Stimulated activated CD4-positive, alpha-beta T cell treated with anti-CD3 and anti-CD28 coated beads, Interleukin-2, amount 100 ng/mL, for 4 hours (primary cell): ENCODE results near the gene MCAT.

Source experiments
- DNase-seq: peaks from one replicate; pipeline ENCODE4 v3.0.0-alpha.2; 2020; ENCODE audit warnings: low read depth

The MCAT gene

DNA sequence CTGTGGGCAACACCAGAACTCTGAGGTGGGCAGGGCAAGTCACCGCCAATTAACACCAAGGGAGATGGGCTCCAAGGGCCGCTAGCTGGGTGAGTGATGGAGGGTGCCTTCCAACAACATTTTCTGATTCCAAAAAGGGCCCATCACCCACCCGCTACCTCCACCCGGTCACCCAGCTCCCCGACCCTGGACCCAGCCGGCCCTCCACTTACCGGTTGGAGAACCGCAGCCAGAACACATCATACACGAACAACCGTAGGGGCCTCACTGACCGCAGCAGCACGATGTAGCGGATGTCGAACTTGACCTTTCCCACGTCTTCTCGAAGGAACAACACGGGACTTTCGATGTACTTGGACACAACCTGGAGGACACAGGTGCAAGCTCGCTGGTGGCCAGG, 29.0 kb upstream of the MCAT start:
- DNase-seq: no peak

DNA sequence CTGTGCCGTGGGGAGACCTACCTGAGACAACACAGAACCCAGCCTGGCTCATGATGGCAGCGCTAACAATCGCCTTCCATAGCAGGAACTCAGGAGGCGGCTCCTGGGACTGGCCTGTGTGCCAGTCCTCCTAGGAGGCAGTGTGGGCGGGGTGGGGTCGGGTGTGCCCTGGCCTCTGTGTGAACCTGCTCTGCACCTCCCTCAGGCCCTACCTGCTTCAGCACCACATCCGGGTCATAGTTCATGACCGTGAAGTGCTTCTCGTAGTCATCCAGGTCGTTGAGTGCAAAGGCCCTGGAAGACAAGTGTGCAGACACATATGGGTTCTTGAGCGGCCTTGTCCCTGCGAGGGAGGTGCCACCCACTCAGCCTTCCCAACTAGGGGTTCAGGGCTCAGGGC, 28.4 kb upstream of the MCAT start:
- DNase-seq: no peak

DNA sequence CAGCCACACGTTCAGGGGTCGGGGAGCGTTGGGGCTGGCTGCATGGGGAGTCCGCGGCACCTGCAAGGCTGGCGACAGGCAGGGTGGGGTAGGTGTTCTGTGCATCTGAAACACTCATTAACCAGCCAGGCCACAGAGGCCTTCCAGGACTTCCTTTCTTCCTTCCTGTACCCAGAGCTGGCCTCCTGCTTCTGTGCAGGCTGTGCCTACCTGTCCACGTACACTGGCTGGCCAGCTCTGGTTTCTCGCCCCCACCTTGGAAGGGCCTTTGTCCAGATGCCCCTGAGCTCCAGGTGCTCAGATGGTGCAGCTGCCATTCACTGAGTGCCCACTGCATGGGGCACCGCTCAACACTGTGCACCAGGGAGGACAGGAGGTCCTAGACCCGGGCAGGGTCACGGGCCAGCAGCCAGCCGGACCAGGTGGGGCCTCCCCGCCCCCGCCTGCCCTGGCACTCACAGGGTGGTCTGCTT, 27.9 kb upstream of the MCAT start:
- no peak for DNase-seq

DNA sequence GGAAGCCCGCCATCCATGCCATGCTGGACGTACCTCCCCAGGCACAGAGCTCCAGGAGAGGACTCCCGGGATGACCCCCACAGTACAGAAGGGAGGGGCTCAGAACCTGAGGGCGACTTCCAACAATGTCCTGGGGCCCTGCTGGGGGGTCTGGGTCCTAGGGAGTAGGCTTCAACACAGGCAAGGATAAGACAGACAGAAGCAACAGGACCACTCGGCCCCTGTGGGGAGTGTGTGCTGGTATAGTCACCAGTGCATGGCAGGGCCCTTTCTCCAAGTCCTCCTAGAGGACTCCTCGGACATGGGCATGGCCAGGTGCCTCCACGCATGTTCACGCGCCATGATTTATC, 26.9 kb upstream of the MCAT start:
- no peak for DNase-seq

DNA sequence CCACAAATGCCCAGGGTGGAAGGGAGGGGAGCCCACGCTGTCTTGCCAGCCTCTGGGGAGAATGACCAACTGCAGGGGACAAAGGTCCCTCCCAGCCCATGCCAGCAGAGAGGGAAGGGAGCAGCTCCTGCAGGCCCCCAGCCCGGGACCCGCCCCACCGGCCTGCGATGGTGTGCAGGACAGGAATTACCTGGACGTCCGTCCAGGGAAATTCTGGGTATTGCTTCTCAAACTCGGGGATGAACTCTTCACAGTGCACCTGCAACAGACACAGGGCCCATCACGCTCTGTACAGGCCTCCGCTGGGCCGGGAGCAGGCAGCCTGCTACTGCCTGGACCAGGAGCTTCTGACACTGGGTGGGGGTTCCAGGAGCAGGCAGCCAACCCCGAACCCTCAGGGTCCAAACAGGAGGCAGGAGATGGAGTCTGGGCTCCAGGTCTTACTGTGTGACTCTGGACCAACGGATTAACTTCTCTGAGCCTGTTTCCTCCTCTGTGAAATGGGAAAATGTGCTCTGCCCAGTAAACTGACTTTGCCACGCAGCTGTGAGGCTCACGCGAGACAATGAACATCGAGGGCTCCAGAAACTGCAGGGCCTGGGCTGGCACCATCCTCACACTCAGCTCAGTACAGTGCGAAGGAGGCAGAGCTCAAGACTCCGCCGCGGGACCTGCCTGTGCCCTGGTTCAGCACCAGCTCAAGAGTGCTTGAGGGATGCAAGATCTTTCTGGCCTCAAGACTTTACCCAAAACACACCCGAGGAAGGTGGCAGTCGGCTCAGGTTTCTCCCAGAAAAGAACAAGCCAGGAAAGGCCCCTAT, 26.3 kb upstream of the MCAT start:
- no peak for DNase-seq

DNA sequence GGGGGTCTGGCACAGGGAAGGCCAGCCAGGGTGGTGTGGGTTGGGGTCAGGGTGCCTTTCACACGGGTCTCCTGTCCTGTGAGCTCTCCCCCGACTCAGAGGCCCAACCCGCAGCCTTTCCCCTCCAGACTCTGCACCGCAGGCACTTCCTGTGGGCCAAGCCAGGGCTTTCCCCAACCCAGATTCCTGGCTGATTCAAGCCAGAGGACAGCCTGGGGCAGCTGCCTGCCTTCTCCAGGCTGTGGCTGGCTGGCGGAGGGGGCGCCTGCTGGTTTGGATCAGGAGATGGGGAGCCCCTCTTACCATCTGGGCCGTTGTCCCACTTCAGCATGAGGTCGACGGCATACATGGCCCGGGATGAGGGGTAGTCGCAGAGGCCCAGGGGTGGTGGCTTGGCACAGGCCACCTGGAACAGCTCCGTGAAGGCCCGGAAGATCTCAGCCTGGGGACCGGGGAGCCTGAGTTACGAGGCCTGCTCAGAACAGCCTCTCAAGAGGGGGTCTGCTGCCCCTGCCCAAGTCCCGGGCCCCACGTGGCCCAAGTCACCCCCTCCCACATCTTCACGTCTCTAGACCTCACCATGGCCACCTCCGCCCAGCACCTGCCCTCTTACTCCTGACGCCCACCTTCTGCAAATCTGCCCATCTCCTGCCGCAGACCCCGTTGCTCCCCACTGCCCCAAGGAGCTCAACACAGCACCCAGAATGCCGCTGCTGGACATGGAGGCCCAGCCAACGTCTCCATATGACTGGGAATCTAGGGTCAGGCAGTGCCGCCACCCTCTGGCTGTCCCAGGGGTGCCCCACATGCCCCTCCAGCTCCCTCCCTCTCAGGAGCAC, 25.5 kb upstream of the MCAT start:
- DNase-seq: no peak

DNA sequence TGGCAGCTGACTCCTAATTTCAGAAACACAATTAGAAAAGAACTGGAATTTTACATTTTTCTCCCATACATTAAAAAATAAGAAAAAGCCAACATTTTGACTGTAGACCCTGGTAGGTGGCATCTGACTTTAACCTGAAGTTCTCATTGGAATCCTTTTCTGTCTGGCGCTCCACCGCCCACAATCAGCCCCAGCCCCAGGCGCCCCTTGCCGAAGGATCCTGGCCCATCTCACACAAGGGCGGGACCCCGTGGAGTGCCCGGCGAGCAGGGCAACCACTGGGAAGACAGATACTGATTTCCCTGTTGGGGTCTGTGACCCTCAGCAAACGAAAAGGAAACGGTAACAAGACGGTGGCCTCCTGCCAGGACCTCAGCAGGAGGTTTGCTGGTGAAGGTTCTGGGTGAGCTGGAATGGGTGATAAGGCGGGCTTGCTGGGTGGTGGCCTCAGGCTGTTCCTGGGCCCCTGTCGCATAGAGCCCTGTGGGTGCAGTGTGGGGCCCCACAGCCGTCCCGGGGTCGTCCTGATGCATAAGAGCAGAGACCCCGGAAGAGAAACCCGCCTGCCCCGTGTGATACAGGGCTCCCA, 23.9 kb upstream of the MCAT start:
- no peak for DNase-seq

DNA sequence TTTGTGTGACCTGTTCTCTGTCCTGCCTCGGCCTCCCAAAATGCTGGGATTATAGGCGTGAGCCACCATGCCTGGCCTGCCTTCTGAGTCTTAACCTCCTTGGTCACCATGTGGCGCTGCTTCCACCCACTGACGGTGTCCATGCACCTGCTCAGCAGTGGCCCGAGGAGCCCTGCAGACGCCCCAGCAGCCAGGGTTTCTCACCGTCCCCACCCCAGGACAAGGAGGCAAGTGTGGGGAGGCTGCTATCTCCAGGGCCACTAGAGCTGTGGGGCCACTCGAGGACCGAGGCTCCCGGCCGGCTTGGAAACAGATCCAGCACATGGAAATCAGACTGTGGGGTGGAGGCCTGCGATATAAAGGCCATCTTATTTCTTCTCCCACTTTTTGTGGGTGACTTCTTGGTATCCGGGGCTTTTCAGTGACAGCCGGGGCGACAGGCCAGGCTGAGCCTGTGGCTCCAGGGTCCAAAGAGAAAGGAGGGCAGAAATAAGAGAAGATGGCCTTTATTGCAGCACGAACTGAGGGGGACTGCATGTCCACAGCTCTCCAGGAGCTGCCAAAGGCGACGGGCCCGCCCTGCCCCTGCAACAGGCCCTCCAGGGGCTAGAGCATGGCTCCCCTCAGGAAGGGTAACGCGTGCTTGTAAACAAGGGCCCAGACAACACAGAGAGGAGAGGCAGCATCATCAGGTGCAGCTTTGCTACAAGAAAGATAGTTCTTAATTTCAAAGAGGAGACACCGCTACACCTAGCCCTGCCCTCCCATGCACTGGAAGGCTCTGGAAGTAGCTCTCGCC, 23.1 kb upstream of the MCAT start:
- DNase-seq: no peak

DNA sequence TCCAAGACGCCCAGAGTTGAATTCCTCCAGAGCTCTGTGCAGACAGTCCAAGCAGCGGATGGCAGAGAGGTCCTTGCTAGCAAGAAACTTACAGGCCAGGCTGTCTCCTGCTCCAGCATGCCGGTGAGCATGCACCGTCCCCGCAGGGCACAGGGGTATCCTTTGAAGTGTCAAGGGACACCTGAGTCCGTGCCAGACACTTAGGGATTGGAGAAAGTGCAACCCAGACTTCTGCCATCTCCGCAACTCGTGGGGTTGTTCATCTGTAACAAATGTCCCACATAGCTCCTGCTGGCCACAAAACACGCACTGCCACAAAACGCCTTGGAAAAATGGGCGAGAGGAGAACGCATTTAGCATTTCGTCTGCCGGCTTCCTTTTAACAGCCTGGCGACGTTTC, 21.4 kb upstream of the MCAT start:
- DNase-seq: no peak

DNA sequence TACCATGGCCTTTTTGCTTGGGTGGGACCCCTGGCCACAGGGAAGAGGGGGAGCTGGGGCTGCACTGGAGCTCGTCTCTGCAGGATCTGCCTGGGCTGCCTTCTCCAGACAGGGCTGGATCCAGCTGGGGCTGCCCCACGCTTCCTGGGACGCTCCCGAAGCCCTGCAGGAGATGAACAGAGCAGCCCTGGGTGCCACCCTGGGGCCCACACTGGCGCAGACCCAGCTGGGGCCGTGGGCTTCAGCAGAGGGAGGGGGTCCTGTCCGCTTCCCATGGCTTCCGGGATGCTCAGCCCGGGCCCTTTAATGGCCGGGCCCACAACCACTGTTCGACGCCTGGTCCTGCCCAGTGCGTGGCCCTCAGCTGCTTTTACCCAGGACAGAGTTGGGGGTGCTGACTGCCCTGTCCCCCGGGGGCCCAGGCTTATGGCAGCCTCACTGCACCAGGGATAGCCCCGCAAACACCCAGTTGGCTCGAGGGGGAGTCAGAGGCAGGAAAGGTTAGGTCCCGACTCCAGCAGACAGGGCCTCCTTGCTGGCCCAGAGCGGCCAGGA, 20.1 kb upstream of the MCAT start:
- no peak for DNase-seq

DNA sequence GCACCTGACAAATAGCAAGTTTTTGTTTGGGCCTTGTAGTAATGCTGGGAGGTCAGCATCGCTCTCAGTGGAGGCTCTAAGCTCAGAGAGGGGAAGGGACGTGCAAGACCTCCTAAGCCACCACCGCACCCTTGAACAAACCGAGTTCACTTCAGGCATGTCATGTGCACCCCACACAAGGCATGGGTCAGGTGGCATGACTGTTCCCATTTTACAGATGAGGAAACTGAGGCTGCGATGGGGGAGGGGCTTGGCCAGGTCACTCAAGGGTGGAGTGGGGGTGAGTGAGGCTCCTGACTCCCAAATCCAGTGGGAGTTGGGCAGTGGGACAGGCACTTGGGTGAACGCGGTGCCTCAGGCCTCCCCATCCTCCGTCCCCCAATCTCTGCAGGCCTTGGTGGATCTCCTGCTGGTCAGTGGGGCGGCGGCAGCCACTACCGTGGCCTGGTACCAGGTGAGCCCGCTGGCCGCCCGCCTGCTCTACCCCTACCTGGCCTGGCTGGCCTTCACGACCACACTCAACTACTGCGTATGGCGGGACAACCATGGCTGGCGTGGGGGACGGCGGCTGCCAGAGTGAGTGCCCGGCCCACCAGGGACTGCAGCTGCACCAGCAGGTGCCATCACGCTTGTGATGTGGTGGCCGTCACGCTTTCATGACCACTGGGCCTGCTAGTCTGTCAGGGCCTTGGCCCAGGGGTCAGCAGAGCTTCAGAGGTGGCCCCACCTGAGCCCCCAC, 19.4 kb upstream of the MCAT start:
- no peak for DNase-seq

DNA sequence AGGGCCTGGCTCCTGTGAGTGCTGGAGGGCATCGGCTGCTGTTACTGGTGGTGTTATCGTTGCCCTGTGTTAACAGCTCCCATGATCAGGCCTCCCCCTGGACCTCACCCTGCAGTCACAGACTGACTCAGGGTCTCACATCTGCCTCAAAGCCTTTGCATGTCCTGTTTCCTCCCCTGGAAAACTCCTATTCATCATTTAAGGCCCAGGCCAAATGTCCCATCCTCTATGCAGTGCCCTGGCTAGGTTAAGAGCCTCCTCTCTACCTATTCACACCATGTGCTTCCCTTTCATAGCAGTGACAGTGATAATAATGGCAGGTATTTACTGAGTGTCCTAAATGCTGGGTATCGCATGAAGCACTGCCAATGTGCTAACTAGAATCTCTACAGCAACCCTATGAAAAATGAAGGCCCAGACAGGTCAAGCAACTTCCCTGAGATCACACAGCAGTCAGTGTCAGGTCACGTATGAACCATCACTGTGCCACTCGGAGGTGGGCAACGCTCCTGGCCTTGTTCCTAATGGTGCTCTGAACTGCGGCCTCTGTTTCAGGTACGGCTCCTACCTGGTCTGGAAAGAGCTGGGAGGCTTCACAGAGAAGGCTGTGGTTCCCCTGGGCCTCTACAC, 17.4 kb upstream of the MCAT start:
- no peak for DNase-seq

DNA sequence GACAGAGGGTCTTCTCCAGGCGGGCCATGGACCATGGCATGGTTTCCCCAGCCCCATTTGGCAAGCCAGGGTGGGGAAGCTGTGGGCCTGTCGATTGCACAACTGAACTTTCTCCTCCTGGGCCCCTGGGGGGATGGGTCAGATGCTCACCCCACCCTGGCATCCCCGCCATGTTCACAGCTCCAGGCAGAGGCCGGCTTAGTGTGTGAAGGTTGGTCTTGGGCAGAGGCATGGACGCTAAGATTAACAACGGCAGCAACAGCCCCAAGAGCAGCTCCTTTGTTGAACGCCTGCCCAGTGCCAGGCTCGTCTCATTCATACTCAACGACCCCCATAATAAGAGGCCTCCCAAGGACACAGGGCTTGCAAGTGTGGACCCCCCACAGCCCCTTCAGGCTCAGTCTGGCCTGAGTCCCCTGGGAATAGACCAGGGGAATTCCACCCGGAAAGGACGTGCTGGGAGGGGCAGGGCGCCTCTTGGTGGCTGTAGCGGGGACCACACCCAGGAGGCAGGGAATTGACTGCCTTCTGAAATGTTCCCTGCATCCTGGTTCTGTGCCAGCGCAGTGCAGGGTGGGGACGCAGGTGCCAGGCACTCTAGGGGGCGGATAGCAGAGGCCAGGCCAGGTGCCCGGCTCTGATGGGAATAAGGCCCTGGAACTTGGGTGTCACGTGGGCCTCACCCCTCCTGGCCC, 16.4 kb upstream of the MCAT start:
- DNase-seq: no peak

DNA sequence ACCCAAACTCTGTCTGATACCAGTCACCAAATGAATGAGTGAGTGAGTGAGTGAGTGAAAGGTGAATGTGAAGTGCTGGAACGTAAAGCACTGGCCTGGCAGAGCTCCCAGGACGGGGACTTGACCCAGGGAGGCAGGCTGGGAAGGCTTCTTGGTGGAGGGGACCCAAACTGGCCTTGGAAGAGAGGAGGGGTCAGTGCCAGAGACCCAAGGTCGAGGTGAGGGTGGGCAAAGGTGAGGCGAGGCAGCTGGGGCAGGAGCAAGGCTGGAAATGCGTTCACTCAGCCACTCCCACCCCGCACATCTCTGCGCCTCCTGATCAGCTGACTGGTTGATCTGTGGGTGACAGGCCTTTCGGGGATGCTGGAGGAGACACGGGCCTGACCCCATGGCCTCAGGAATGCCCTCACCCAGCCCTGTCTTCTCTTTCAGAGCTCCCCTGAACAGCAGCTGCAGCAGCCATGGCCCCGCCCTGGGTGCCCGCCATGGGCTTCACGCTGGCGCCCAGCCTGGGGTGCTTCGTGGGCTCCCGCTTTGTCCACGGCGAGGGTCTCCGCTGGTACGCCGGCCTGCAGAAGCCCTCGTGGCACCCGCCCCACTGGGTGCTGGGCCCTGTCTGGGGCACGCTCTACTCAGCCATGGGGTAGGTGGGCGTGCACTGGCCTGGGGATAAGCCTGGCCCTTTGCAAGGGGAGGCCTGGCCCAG, 15.7 kb upstream of the MCAT start:
- DNase-seq: no peak

DNA sequence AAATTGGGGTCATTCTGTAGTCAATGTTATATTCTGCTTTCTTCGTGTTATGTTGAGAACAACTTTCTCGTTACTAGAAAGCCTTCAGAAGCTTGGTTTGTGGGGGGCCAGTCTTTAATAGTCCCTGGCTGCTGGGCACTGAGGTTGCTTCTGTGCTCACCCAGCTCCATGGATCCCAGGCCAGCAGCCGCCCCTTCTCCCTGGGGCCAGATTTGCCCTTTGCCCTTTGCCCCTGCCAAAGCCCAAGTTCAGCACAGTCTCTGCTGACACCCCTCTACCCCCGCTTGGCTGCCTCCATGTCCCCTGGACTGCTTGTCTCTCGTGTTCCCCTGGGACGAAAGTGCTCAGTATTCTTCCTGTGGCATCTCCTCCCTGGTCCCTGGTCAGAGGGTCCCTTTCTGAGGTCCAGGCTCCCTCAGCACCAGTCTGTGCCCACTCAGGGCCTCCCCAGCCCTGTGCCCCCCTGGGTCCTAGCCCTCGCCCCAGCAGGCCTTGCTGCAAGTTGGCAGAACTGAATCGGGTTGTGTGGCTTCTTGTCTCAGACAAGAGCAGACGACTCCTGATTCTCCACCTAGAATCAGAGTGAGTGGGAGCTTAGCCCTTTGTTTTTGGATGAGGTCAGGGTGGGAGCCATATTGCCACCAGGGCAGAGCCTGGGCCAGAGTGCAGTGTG, 14.8 kb upstream of the MCAT start:
- DNase-seq: no peak

DNA sequence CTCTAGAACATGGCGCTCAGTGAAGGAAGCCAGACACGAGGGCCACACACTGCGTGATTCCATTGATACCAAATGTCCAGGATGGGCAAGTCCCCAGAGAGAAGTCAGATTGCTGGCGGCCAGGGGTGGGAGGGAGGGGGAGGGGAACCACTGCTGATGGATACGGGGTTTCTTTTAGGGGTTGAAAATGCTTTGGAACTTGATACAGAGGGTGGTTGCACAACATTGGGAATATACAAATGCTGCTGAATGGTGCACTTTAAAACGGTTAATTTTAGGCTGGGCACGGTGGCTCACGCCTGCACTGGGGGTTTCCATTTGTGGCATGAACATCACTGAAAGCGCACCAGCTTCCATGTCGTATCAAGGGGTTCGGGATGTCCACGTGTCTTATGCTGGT, 13.2 kb upstream of the MCAT start:
- no peak for DNase-seq

DNA sequence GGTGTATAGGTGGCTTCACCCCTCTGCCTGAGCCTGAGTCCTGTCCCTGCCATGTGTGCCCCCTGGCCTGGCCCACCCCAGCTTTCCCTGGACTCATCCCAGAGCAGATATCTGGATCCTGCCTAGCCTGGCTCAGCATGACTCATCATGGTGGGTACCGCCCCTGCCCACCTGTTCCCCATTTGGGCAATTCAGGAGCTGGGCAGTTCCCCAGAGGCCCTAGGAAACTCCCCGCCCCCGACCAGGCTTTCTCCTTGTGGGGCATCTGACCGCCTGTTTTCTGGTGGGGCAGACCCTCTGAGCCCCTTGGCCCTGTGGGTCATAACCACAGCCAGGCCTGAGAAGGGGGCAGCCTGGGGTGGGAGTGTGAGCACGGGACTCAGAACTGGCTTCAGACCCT, 12.6 kb upstream of the MCAT start:
- DNase-seq: no peak

DNA sequence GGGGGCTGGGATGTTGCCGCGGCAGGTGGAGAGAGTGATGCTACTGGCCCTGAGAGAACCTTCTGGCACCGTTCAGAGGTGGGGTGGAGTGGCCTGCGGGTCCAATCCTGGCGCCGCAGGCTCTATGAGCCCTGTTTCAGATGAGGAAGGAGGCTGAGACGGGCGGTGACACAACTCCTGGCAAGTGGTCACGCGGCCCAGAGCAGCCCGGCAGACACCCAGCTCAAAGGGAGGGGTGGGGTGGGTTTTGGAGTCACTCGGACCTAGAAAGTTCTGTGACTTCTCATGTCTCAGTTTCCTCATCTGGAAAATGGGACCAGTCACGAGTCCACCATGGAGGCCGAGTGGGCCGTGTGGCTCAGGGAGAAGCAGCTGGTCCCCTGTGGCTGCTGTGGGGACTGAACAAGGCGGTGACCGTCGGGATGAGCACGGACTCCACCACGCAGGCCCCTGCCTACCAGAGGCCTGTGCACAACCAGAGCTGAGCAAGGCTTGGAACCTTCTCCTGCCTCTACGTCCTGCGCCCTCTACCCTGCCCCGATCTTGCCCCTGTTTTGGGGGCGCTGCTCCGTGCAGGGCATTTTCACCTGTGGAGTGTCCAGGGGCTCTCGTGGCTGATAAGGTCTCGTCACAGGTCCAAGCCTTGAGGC, 11.8 kb upstream of the MCAT start:
- no peak for DNase-seq
